Retinal pigment epithelial cell (primary cell): ENCODE results near the gene CDC14B.
"Not testable (repeated sequence)": the region's sequence is repeated elsewhere in the genome, so short reads cannot be mapped to it uniquely, and the experiment has no call there.

Experiments
- DNase-seq: peaks from one replicate; pipeline ENCODE4 v3.0.0-alpha.2; 2010; ENCODE audit warnings: low read depth
- H3K4me3 ChIP-seq: 2 replicates; pipeline ENCODE4 v1.5.1; 2011; ENCODE audit warnings: mild to moderate bottlenecking, low read length, control low read depth, moderate library complexity
- TF ChIP-seq, protein P1 (sequence below): conservative IDR thresholded peaks from 2 replicates; pipeline ENCODE4 v1.5.1; 2011; ENCODE audit warnings: low read depth, low read length, control low read depth, inconsistent platforms

Gene CDC14B

DNA sequence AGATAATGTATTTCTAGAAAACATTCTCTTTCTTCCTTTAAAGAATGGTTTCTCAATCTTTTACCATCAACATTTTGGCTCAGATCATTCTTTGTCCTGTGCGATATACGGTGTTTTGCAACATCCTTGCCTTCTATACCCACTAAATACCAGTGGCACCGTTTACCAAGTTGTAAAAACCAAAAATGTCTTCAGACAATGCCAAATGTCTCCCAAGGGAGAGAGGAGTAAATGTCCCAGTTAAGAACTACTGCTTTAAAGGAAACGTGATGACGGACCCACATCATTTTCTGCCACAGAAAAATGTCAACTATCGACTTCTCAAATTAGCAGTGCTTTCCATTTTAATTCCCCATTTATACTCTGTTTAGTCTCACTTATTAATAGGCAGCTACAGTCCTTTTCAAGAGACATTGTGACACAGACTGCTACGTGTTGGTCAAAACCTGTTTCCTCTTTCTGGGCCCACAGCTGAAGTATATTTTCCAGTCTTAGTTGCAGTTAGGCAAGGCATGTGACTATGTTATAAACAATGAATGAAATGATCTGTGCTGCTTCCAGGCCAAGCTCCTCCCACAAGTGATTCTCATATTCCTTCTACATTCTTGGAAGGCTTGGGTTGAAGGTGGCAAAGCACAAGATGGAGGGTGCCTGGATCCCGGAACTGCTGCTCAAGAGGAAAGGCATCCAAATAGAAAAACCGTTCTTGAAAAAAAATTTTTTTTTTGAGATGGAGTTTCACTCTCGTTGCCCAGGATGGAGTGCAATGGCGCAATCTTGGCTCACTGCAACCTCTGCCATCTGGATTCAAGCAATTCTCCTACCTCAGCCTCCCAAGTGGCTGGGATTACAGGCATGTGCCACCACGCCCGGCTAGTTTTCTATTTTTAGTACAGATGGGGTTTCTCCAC lies 26.7 kb upstream of the CDC14B start:
- TF ChIP-seq, protein P1, sequence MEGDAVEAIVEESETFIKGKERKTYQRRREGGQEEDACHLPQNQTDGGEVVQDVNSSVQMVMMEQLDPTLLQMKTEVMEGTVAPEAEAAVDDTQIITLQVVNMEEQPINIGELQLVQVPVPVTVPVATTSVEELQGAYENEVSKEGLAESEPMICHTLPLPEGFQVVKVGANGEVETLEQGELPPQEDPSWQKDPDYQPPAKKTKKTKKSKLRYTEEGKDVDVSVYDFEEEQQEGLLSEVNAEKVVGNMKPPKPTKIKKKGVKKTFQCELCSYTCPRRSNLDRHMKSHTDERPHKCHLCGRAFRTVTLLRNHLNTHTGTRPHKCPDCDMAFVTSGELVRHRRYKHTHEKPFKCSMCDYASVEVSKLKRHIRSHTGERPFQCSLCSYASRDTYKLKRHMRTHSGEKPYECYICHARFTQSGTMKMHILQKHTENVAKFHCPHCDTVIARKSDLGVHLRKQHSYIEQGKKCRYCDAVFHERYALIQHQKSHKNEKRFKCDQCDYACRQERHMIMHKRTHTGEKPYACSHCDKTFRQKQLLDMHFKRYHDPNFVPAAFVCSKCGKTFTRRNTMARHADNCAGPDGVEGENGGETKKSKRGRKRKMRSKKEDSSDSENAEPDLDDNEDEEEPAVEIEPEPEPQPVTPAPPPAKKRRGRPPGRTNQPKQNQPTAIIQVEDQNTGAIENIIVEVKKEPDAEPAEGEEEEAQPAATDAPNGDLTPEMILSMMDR, result no peak
- no peak for DNase-seq
- H3K4me3 ChIP-seq, result no peak overlapping the region

DNA sequence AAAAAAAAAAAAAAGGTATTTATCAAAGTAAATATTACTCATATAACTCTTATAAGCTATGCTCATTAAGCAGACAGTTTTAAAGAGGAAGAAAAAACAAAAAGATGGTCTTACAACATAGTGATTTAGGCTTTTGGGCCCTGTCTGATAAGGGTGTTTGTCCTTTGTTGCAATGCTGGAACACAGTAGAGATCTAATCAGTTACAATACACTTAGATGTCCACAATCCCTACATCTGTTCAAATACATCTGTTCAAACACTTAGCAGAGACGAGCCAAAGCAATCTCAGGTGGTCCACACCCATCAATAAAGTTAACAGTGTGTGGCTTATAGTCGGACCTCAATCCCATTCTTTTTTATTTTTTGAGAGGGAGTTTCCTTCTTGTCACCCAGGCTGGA lies 24.5 kb upstream of the CDC14B start:
- no peak for DNase-seq
- H3K4me3 ChIP-seq, result no peak overlapping the region
- TF ChIP-seq, protein P1, result no peak

DNA sequence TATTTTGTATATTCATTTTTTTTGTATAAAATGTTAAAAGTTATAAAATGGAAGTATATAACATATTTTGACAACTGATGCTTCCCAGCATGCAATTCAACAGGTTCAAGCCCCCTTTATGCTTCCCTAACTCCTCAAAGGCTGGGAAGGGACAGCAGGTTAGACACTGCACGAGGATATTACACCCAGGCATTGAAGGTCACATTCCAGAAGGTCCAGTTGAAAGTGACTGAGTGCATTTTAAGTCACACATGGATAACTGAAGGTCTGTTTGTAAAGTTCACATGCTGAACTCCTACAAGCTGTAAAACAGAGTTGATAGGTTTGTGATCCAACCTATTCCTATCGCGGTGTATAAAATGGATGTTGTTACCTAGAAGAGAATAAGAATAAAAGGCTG lies 21.9 kb upstream of the CDC14B start:
- H3K4me3 ChIP-seq, result no peak overlapping the region
- TF ChIP-seq, protein P1, result no peak
- no peak for DNase-seq

DNA sequence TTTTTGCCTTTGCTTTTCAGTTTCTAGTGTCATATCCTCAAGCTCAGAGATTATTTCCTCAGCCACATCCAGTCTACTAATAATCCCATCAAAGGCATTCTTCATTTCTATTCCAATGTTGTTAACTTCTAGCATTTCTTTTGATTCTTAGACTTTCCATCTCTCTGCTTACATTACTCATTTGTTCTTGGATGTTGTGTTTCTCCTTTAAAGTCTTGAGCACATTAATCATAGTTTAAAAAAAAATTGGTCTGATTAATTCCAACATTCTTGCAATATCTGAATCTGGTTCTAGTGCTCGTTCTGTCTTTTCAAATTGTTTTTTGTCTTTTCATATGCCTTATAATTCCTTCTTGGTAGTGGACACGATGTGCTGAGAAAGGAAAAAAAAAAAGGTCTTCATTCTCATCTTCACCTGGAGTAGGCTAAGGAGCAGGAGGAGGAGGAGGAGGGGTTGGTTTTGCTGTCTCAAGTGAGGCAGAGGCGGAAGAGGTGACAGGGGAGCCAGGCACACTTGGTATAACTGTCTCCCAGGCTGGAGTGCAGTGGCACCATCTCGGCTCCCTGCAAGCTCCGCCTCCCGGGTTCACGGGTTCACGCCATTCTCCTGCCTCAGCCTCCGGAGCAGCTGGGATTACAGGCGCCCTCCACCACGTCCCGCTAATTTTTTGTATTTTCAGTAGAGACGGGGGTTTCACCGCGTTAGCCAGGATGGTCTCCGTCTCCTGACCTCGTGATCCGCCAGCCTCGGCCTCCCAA lies 19.1 kb upstream of the CDC14B start:
- no peak overlapping the region for H3K4me3 ChIP-seq
- DNase-seq, result no peak
- TF ChIP-seq, protein P1, result no peak

DNA sequence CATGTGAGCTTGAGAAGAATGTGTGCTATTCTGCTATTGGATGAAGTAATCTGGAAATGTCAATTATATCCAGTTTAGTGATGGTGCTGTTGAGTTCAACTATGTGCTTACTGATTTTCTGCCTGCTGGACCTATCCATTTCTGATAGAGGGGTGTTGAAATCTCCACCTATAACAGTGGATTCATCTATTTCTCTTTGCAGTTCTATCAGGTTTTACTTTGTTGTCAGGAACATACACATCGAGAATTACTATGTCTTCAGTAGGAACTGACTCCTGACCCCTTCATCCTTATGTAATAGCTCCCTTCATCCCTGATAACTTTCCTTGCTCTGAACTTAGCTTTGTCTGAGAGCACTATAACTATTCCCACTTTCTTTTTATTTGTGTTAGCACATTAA lies 16.7 kb upstream of the CDC14B start:
- DNase-seq, result no peak
- H3K4me3 ChIP-seq, result no peak overlapping the region
- TF ChIP-seq, protein P1, result no peak

DNA sequence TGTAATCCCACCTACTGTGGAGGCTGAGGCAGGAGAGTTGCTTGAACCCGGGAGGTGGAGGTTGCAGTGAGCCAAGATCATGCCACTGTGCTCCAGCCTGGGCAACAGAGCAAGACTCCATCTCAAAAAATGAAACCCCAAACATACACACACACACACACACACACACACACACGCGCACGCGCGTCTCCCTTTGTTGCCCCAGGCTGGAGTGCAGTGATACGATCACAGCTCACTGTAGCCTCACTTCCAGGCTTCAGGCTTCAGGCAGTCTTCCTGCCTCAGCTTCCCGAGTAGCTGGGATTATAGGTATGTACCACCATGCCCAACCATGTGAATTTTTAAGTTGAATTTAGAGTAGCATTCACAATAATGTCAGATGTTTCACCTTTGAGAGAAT lies 13.9 kb upstream of the CDC14B start:
- not testable (repeated sequence) for DNase-seq, H3K4me3 ChIP-seq

DNA sequence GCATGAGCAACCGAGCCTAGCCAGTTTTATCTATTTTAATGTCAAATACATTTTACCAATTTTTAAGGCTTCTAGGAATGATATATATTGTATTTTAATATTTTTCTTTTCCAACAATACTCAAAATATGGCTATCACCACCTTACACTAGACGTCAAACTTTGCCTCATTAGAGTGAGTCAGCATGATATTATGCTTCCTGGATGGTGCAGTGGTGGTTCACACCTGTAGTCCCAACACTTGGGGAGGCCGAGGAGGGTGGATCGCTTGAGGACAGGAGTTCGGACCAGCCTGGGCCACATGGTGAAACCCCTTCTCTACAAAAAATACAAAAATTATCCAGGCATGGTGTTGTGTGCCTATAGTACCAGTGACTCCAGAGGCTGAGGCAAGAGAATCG lies 7.3 kb upstream of the CDC14B start:
- TF ChIP-seq, protein P1, result no peak
- DNase-seq, result no peak
- H3K4me3 ChIP-seq, result no peak overlapping the region
